DOHH2 (cell line): ENCODE measurements around the gene LALBA.

Source experiments
- H3F3A ChIP-seq: fragments of 200-600 bp; sonication (generic), shearing (Covaris generic); 2 replicates; pipeline ENCODE4 v1.6.0; 2016; ENCODE audit warnings: antibody characterized with exemption, mild to moderate bottlenecking; ENCODE audit not compliant: control insufficient read depth, insufficient read depth
- H3K27ac ChIP-seq: fragments of 200-600 bp; sonication (generic); 2 replicates; pipeline ENCODE4 v1.5.1; 2014; ENCODE audit warnings: low read depth, mild to moderate bottlenecking, low read length, moderate library complexity
- H3K27me3 ChIP-seq: fragments of 200-600 bp; sonication (generic); 2 replicates; pipeline ENCODE4 v1.6.1; 2014; ENCODE audit warnings: mild to moderate bottlenecking, low read length, mixed read lengths; ENCODE audit not compliant: control insufficient read depth
- H3K36me3 ChIP-seq: fragments of 200-600 bp; sonication (generic); 2 replicates; pipeline ENCODE4 v1.6.1; 2014; ENCODE audit warnings: mild to moderate bottlenecking, low read length, moderate library complexity, mixed read lengths; ENCODE audit not compliant: control insufficient read depth
- H3K4me1 ChIP-seq: fragments of 200-600 bp; sonication (generic); 2 replicates; pipeline ENCODE4 v1.6.1; 2014; ENCODE audit warnings: mild to moderate bottlenecking, low read length, mixed read lengths; ENCODE audit not compliant: control insufficient read depth
- H3K4me2 ChIP-seq: fragments of 200-600 bp; sonication (generic); 2 replicates; pipeline ENCODE4 v1.6.0; 2014; ENCODE audit warnings: mild to moderate bottlenecking, low read length, moderate library complexity
- H3K4me3 ChIP-seq: fragments of 200-600 bp; sonication (generic); 2 replicates; pipeline ENCODE4 v1.5.1; 2014; ENCODE audit warnings: mild to moderate bottlenecking, low read length, mixed read lengths
- H3K79me2 ChIP-seq: fragments of 200-600 bp; sonication (generic); 2 replicates; pipeline ENCODE4 v1.6.1; 2014; ENCODE audit warnings: mild to moderate bottlenecking, low read length, mixed read lengths; ENCODE audit not compliant: control insufficient read depth
- H3K9me2 ChIP-seq: fragments of 200-600 bp; sonication (generic); replicated peaks from 2 replicates; pipeline ENCODE4 v1.6.1; 2014; ENCODE audit warnings: mild to moderate bottlenecking, low read length, mixed read lengths; ENCODE audit not compliant: control insufficient read depth
- H3K9me3 ChIP-seq: fragments of 200-600 bp; sonication (generic); 2 replicates; pipeline ENCODE4 v1.6.1; 2014; ENCODE audit warnings: antibody characterized with exemption, low read length, mixed read lengths; ENCODE audit not compliant: control insufficient read depth, insufficient read depth
- H4K20me1 ChIP-seq: fragments of 200-600 bp; sonication (generic); 2 replicates; pipeline ENCODE4 v1.6.0; 2014; ENCODE audit warnings: low read depth, mild to moderate bottlenecking, antibody characterized with exemption, low read length, moderate library complexity; ENCODE audit not compliant: control insufficient read depth, insufficient read depth
- CTCF ChIP-seq: fragments of 200-600 bp; sonication (generic); IDR thresholded peaks from one replicate; pipeline ENCODE4 v1.5.1; 2014; ENCODE audit warnings: antibody characterized with exemption, mild to moderate bottlenecking, low read depth, low read length; ENCODE audit not compliant: poor library complexity, severe bottlenecking
- EZH2phosphoT487 ChIP-seq: fragments of 200-600 bp; sonication (generic); IDR thresholded peaks from 2 replicates; pipeline ENCODE4 v1.6.1; 2017; ENCODE audit warnings: borderline replicate concordance, mild to moderate bottlenecking, antibody characterized with exemption, low read length, moderate library complexity, mixed read lengths

Gene LALBA

GRCh38 chr12:48583728-48584127 is 13.9 kb upstream of the LALBA start:
- no peak overlapping the region for H3K4me3 ChIP-seq
- H3F3A ChIP-seq = no peaks in the 10 kb centered on the region
- H3K27ac ChIP-seq = no peak overlapping the region
- peaks cover 7% of the 10 kb centered on the region; the same call in 1 of the 2 replicates for H3K27me3 ChIP-seq
- no peak overlapping the region for H3K4me2 ChIP-seq
- no peak for TF ChIP-seq EZH2phosphoT487
- no peak for TF ChIP-seq CTCF
- H3K9me3 ChIP-seq = no peaks in the 10 kb centered on the region
- H4K20me1 ChIP-seq = no peaks in the 10 kb centered on the region
- no peaks in the 10 kb centered on the region for H3K9me2 ChIP-seq
- H3K79me2 ChIP-seq = no peaks in the 10 kb centered on the region
- H3K4me1 ChIP-seq = peaks cover 5% of the 10 kb centered on the region; the same call in 1 of the 2 replicates
- no peaks in the 10 kb centered on the region for H3K36me3 ChIP-seq

GRCh38 chr12:48580831-48581230 is 11.0 kb upstream of the LALBA start:
- Histone ChIP-seq H3K27ac (no peak overlapping the region), H3K4me3 (no peak overlapping the region), H3F3A (no peaks in the 10 kb centered on the region), H3K79me2 (no peaks in the 10 kb centered on the region), H3K36me3 (no peaks in the 10 kb centered on the region), H3K9me3 (no peaks in the 10 kb centered on the region), H3K4me2 (no peak overlapping the region), H4K20me1 (no peaks in the 10 kb centered on the region), H3K9me2 (no peaks in the 10 kb centered on the region), H3K27me3 (peaks cover 7% of the 10 kb centered on the region; the same call in 1 of the 2 replicates), H3K4me1 (peaks cover 5% of the 10 kb centered on the region; the same call in 1 of the 2 replicates)
- TF ChIP-seq CTCF = no peak
- no peak for TF ChIP-seq EZH2phosphoT487

GRCh38 chr12:48572326-48572725 is 2.5 kb upstream of the LALBA start:
- H3K4me3 ChIP-seq = no peak overlapping the region
- no peak overlapping the region for H3K27ac ChIP-seq
- no peaks in the 10 kb centered on the region for H3K27me3 ChIP-seq
- H3F3A ChIP-seq = no peaks in the 10 kb centered on the region
- no peak for TF ChIP-seq CTCF
- TF ChIP-seq EZH2phosphoT487 = no peak
- no peaks in the 10 kb centered on the region for H3K36me3 ChIP-seq
- no peaks in the 10 kb centered on the region for H3K4me1 ChIP-seq
- no peak overlapping the region for H3K4me2 ChIP-seq
- no peaks in the 10 kb centered on the region for H3K9me2 ChIP-seq
- H3K79me2 ChIP-seq = no peaks in the 10 kb centered on the region
- H4K20me1 ChIP-seq = no peaks in the 10 kb centered on the region
- no peaks in the 10 kb centered on the region for H3K9me3 ChIP-seq

- H3K79me2 ChIP-seq = no peaks in the 10 kb centered on the region
- H3K4me2 ChIP-seq = no peak overlapping the region
- H3K36me3 ChIP-seq = no peaks in the 10 kb centered on the region
- H3K9me3 ChIP-seq = no peaks in the 10 kb centered on the region
- no peaks in the 10 kb centered on the region for H4K20me1 ChIP-seq
- no peak for TF ChIP-seq EZH2phosphoT487
- TF ChIP-seq CTCF = no peak
- H3K4me3 ChIP-seq = no peak overlapping the region
- no peaks in the 10 kb centered on the region for H3K27me3 ChIP-seq
- no peak overlapping the region for H3K27ac ChIP-seq
- no peaks in the 10 kb centered on the region for H3K9me2 ChIP-seq
- no peaks in the 10 kb centered on the region for H3K4me1 ChIP-seq
- H3F3A ChIP-seq = no peaks in the 10 kb centered on the region
These were observed 2.1 kb downstream of the LALBA start for GRCh38 chr12:48567731-48568130.
